H1 (cell line): ENCODE data around the gene TCIRG1. TPM values are rescaled to one million over a fixed set of nuclear protein-coding genes. Genes with fewer than 3 reads are reported as not detected.
A peak's percentile ranks its signal among the peaks of the same experiment; 100 is the strongest.

Source experiments
- CTCF ChIA-PET: fragments of 300-600 bp; sonication (Branson Sonifier 250); formaldehyde crosslinking; loops from one replicate; lab custom pipeline; 2021; ENCODE audit not compliant: partially characterized antibody; lab: Charles Lee
- POLR2A ChIA-PET: fragments of 300-600 bp; sonication (Branson Sonifier 250); formaldehyde crosslinking; loops from one replicate; lab custom pipeline; 2021; ENCODE audit warnings: inconsistent platforms; ENCODE audit not compliant: partially characterized antibody; lab: Charles Lee
- DNase-seq, 2 experiments: peaks; one replicate each; pipeline versions ENCODE4 v3.0.0 to v3.0.0-alpha.2; 2010 to 2022; ENCODE audit warnings: low spot score in 2 of 2, low read depth in 1 of 2, mixed read lengths in 1 of 2
- FAIRE-seq: peaks from 2 replicates; lab custom pipeline; 2011; peaks lifted over from hg19 to GRCh38; lab: Jason Lieb, UNC
- H2AFZ ChIP-seq: 2 replicates; pipeline ENCODE4 v1.8.1; 2012; ENCODE audit warnings: low read length, inconsistent platforms
- H2AK5ac ChIP-seq: 2 replicates; pipeline ENCODE4 v1.6.1; 2013; ENCODE audit warnings: low read depth, low read length
- H2BK120ac ChIP-seq: replicated peaks from 2 replicates; pipeline ENCODE3; 2013; ENCODE audit warnings: low read depth, low read length, inconsistent platforms
- H2BK12ac ChIP-seq: 2 replicates; pipeline ENCODE4 v1.6.1; 2013; ENCODE audit warnings: low read depth, low read length
- H2BK15ac ChIP-seq: 2 replicates; pipeline ENCODE4 v1.6.1; 2013; ENCODE audit warnings: low read length
- H2BK20ac ChIP-seq: 2 replicates; pipeline ENCODE4 v1.6.1; 2013; ENCODE audit warnings: low read length
- H2BK5ac ChIP-seq: 2 replicates; pipeline ENCODE4 v1.6.1; 2013; ENCODE audit warnings: low read depth, low read length
- H3K14ac ChIP-seq: 2 replicates; pipeline ENCODE4 v1.6.1; 2013; ENCODE audit warnings: inconsistent platforms; ENCODE audit not compliant: insufficient read length
- H3K18ac ChIP-seq: 2 replicates; pipeline ENCODE4 v1.6.1; 2013; ENCODE audit warnings: low read length; ENCODE audit errors: extremely low read depth
- H3K23ac ChIP-seq: 2 replicates; pipeline ENCODE4 v1.6.1; 2013; ENCODE audit warnings: inconsistent platforms; ENCODE audit not compliant: insufficient read length
- H3K23me2 ChIP-seq: 2 replicates; pipeline ENCODE4 v1.6.1; 2013; ENCODE audit warnings: low read depth, low read length
- H3K27ac ChIP-seq: 2 replicates; pipeline ENCODE4 v1.6.1; 2011; ENCODE audit warnings: low read depth, low read length, inconsistent platforms
- H3K27me3 ChIP-seq, 4 experiments: replicated peaks in 1 of 4; 1 replicate in 1 of 4; 2 replicates in 3 of 4; pipeline versions ENCODE4 v1.6.1 to v1.8.1; 2011 to 2013; ENCODE audit warnings: low read length in 3 of 4, mild to moderate bottlenecking in 3 of 4, inconsistent platforms in 2 of 4, mixed read lengths in 2 of 4, moderate library complexity in 1 of 4; ENCODE audit not compliant: control insufficient read depth in 3 of 4, insufficient read depth in 3 of 4; ENCODE audit errors: extremely low read depth in 1 of 4
- H3K36me3 ChIP-seq, 4 experiments: 2 replicates each; pipeline versions ENCODE4 v1.6.1 to v1.8.1; 2011 to 2013; ENCODE audit warnings: mild to moderate bottlenecking in 4 of 4, low read length in 3 of 4, moderate library complexity in 2 of 4, control low read depth in 1 of 4, inconsistent platforms in 1 of 4; ENCODE audit not compliant: insufficient read depth in 4 of 4, control insufficient read depth in 2 of 4
- H3K4ac ChIP-seq: replicated peaks from 2 replicates; pipeline ENCODE3; 2013; ENCODE audit warnings: low read length, low read depth, mixed read lengths, inconsistent platforms; ENCODE audit not compliant: insufficient read length
- H3K4me1 ChIP-seq, 4 experiments: replicated peaks in 1 of 4; 1 replicate in 1 of 4; 2 replicates in 3 of 4; pipeline versions ENCODE4 v1.6.1 to v1.8.1; 2011 to 2013; ENCODE audit warnings: low read length in 3 of 4, inconsistent platforms in 2 of 4, mixed read lengths in 1 of 4; ENCODE audit not compliant: insufficient read depth in 4 of 4, control insufficient read depth in 3 of 4
- H3K4me2 ChIP-seq, 2 experiments: 2 replicates each; pipeline versions ENCODE4 v1.6.1 to v1.8.1; 2011 to 2013; ENCODE audit warnings: low read depth in 2 of 2, low read length in 2 of 2, control low read depth in 1 of 2, inconsistent platforms in 1 of 2, mild to moderate bottlenecking in 1 of 2; ENCODE audit not compliant: insufficient read depth in 1 of 2
- H3K4me3 ChIP-seq, 4 experiments: fragments of 200-600, 300-600 bp in 1 of 4; sonication (generic), shearing (Covaris generic), sonication (Bioruptor Twin) in 1 of 4; 2 replicates each; pipeline versions ENCODE4 v1.5.1 to v1.8.1; 2011 to 2016; ENCODE audit warnings: low read length in 4 of 4, low read depth in 3 of 4, control low read depth in 2 of 4, inconsistent platforms in 2 of 4, mild to moderate bottlenecking in 2 of 4, mixed read lengths in 1 of 4, moderate library complexity in 1 of 4; ENCODE audit not compliant: insufficient read depth in 2 of 4; ENCODE audit errors: extremely low read depth in 1 of 4
- H3K56ac ChIP-seq: replicated peaks from 2 replicates; pipeline ENCODE3; 2013; ENCODE audit warnings: low read depth, mild to moderate bottlenecking, mixed read lengths, low read length, inconsistent platforms; ENCODE audit not compliant: insufficient read length
- H3K79me1 ChIP-seq: 2 replicates; pipeline ENCODE4 v1.6.1; 2013; ENCODE audit warnings: low read depth, low read length, control low read depth
- H3K79me2 ChIP-seq, 2 experiments: 2 replicates each; pipeline versions ENCODE4 v1.6.1 to v1.8.1; 2012 to 2013; ENCODE audit warnings: low read length in 2 of 2, mild to moderate bottlenecking in 2 of 2, inconsistent platforms in 1 of 2; ENCODE audit not compliant: insufficient read depth in 2 of 2, control insufficient read depth in 1 of 2
- H3K9ac ChIP-seq, 4 experiments: replicated peaks in 1 of 4; 1 replicate in 1 of 4; 2 replicates in 3 of 4; pipeline versions ENCODE4 v1.6.1 to v1.8.1; 2011 to 2013; ENCODE audit warnings: low read depth in 3 of 4, low read length in 3 of 4, control low read depth in 2 of 4, mild to moderate bottlenecking in 2 of 4, moderate library complexity in 2 of 4, inconsistent platforms in 1 of 4; ENCODE audit errors: extremely low read depth in 1 of 4
- H3K9me3 ChIP-seq, 2 experiments: 2 replicates each; pipeline versions ENCODE4 v1.6.1 to v1.8.1; 2012 to 2013; ENCODE audit warnings: mild to moderate bottlenecking in 2 of 2, moderate library complexity in 2 of 2, control low read depth in 1 of 2, inconsistent platforms in 1 of 2, low read depth in 1 of 2, low read length in 1 of 2, mixed read lengths in 1 of 2; ENCODE audit not compliant: insufficient read depth in 2 of 2
- H4K20me1 ChIP-seq, 2 experiments: replicated peaks in 1 of 2; 2 replicates each; pipeline versions ENCODE3 to v1.8.1; 2011 to 2013; ENCODE audit warnings: inconsistent platforms in 2 of 2, low read length in 2 of 2, mild to moderate bottlenecking in 1 of 2; ENCODE audit not compliant: insufficient read depth in 2 of 2, control insufficient read depth in 1 of 2
- H4K5ac ChIP-seq: 2 replicates; pipeline ENCODE4 v1.6.1; 2013; ENCODE audit warnings: low read length, low read depth, mixed read lengths, inconsistent platforms; ENCODE audit not compliant: insufficient read length
- H4K8ac ChIP-seq: 2 replicates; pipeline ENCODE4 v1.8.0; 2013; ENCODE audit warnings: mild to moderate bottlenecking, moderate library complexity, low read length, inconsistent platforms; ENCODE audit not compliant: insufficient read depth; ENCODE audit errors: extremely low read depth
- H4K91ac ChIP-seq: replicated peaks from 2 replicates; pipeline ENCODE3; 2013; ENCODE audit warnings: low read length, mixed read lengths, inconsistent platforms; ENCODE audit not compliant: insufficient read length
- EGR1 ChIP-seq: IDR thresholded peaks from 2 replicates; pipeline ENCODE4 v1.6.1; 2011; ENCODE audit warnings: low read depth, low read length, borderline replicate concordance
- TAF1 ChIP-seq: IDR thresholded peaks from 2 replicates; pipeline ENCODE4 v1.6.1; 2011; ENCODE audit warnings: mild to moderate bottlenecking, low read depth, low read length
- WGBS, 2 experiments: shearing (Covaris generic) in 1 of 2; methylation state at CpG; one replicate each; pipeline versions ENCODE4 v1.1.6 to v1.1.7; 2013 to 2015; ENCODE audit warnings: low lambda C conversion rate in 2 of 2, mixed read lengths in 2 of 2, inconsistent platforms in 1 of 2, low coverage in 1 of 2, missing lambda C conversion rate in 1 of 2; ENCODE audit not compliant: insufficient replicate concordance in 2 of 2, insufficient coverage in 1 of 2, insufficient read length in 1 of 2; ENCODE audit errors: extremely low coverage in 1 of 2, missing lambda C conversion rate in 1 of 2; 5-methylcytosine and 5-hydroxymethylcytosine counted together
- polyA plus RNA-seq, 7 experiments: library from polyadenylated mRNA; depleted of rRNA in 3 of 7; stranded (reverse) in 5 of 7; unstranded in 2 of 7; fragments of >200 nt in 5 of 7; fragments of 200-250 nt in 2 of 7; gene quantifications; 1 replicate in 5 of 7; 2 replicates in 1 of 7; 4 replicates in 1 of 7; pipeline versions ENCODE4 v1.2.1 to v1.2.3, GENCODE V29; 2011 to 2013; ENCODE audit warnings: missing spikeins in 2 of 7, mixed read lengths in 2 of 7
- total RNA-seq: library from RNA; stranded (reverse); fragmentation: NEBNext Ultra II Directional; extraction: Animal tissue kit (Norgen Biotek cat#: 25700); gene quantifications from 2 replicates; pipeline ENCODE4 v1.2.1, GENCODE V29; 2021

TCIRG1 gene
- total and polyA plus RNA-seq, 2 of the 8 experiments (the other 6 are each of a cell fraction or from before 2014, with no cell fraction given) = 25.3 to 39.6 TPM

- ChIA-PET POLR2A (interaction anchor here (1.8 kb wide), 1 partner anchor 36 kb away, joined by 6 read pairs; the partner anchor contains the start of gene TCIRG1), CTCF (interaction anchor here (1.7 to 3.4 kb wide), 2 partner anchors 9 to 18 kb away, joined by 10 to 19 read pairs; no protein-coding TSS in a partner anchor)
- peak overlapping the region in 2 of 4 experiments; percentile 44 to 76; a peak in 3 of 8 replicates for H3K4me3 ChIP-seq
Measured at GRCh38 chr11:68002575-68002937, 36.3 kb upstream of the TCIRG1 start.

More at GRCh38 chr11:68002575-68002937, 36.3 kb upstream of the TCIRG1 start:
- DNase-seq (no peak), FAIRE-seq (no peak)
- no peak overlapping the region for H4K5ac ChIP-seq
- no peak overlapping the region for H3K4ac ChIP-seq
- H2BK12ac ChIP-seq = no peak overlapping the region
- no peaks in the 10 kb centered on the region for H3K79me2 ChIP-seq
- no peaks in the 10 kb centered on the region for H3K9me3 ChIP-seq
- peaks cover 0 to 2% of the 10 kb centered on the region in 2 experiments for H4K20me1 ChIP-seq
- TF ChIP-seq TAF1 (no peak), EGR1 (peak; percentile 42; the same call in 1 of the 2 replicates)
- no peak overlapping the region for H4K91ac ChIP-seq
- H4K8ac ChIP-seq = no peak overlapping the region
- no peak overlapping the region for H2AFZ ChIP-seq
- H3K18ac ChIP-seq = no peak overlapping the region
- no peaks in the 10 kb centered on the region for H3K36me3 ChIP-seq
- no peak overlapping the region for H3K56ac ChIP-seq
- no peak overlapping the region for H2BK20ac ChIP-seq
- no peaks in the 10 kb centered on the region for H3K79me1 ChIP-seq
- H2BK15ac ChIP-seq = no peak overlapping the region
- H3K14ac ChIP-seq = no peak overlapping the region
- H3K27ac ChIP-seq = no peak overlapping the region
- peaks cover 12% of the 10 kb centered on the region for H3K23me2 ChIP-seq
- H3K4me1 ChIP-seq = peaks cover 0 to 14% (median 5%) of the 10 kb centered on the region in 4 experiments; a peak in 5 of 7 replicates
- peaks cover 0 to 5% (median under 1%) of the 10 kb centered on the region in 4 experiments; a peak in 2 of 7 replicates for H3K27me3 ChIP-seq
- H2AK5ac ChIP-seq = no peak overlapping the region
- H2BK120ac ChIP-seq = no peak overlapping the region
- no peak overlapping the region for H3K23ac ChIP-seq
- WGBS, 2 experiments = 84% methylated on average over 6 of the region's 9 CpGs; no CpG with 5 or more reads in 1 of the 2 experiments
- no peak overlapping the region for H2BK5ac ChIP-seq
- H3K9ac ChIP-seq = no peak overlapping the region
- H3K4me2 ChIP-seq = peak overlapping the region; percentile 39 to 78; a peak in 3 of 4 replicates
